GM12801 (cell line): ENCODE data around the gene MOB3B.

Experiments used
- TF ChIP-seq, protein P1 (sequence below): IDR thresholded peaks from one replicate; pipeline ENCODE4 v1.5.1; 2011; ENCODE audit warnings: control low read depth; ENCODE audit not compliant: insufficient read length; ENCODE audit errors: extremely low read depth

The MOB3B gene

DNA sequence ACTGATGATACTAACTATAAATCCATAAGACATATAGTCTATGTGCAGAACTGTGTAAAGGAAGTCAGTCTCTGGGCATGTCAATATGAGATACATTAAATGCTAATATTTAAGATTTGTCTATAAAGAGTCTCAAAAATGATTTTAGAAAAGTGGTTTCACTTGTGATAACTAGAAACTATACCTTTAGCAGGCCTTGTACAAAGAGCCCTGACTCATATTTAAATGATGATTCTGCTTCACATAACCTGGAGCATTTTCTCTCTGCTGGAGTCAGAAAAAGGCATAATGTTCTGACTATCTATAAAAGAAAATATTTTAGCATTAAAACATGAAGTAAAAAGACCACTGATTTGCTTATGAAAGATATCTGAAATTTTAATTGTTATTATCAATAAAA lies 28.7 kb upstream of the MOB3B start:
- TF ChIP-seq, protein P1, sequence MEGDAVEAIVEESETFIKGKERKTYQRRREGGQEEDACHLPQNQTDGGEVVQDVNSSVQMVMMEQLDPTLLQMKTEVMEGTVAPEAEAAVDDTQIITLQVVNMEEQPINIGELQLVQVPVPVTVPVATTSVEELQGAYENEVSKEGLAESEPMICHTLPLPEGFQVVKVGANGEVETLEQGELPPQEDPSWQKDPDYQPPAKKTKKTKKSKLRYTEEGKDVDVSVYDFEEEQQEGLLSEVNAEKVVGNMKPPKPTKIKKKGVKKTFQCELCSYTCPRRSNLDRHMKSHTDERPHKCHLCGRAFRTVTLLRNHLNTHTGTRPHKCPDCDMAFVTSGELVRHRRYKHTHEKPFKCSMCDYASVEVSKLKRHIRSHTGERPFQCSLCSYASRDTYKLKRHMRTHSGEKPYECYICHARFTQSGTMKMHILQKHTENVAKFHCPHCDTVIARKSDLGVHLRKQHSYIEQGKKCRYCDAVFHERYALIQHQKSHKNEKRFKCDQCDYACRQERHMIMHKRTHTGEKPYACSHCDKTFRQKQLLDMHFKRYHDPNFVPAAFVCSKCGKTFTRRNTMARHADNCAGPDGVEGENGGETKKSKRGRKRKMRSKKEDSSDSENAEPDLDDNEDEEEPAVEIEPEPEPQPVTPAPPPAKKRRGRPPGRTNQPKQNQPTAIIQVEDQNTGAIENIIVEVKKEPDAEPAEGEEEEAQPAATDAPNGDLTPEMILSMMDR: no peak

DNA sequence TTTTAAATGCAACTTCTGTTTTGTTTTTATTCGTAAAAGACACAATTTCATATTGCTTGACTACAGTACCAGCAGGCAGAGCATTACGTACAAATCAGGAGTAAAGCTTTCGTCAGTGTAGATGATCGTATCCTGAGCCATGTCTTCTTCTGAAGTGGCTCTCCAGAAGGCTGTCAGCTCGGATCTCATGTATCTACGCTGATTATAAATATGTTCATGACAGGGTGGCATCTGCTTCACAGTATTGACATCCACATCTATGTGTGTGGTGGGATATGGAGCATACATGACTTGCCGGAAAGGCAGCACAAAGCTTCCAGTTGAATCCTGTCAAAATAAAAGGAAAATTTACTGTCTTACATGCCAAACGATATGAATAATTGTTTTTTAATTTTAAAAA lies 26.9 kb upstream of the MOB3B start:
- TF ChIP-seq, protein P1: no peak

DNA sequence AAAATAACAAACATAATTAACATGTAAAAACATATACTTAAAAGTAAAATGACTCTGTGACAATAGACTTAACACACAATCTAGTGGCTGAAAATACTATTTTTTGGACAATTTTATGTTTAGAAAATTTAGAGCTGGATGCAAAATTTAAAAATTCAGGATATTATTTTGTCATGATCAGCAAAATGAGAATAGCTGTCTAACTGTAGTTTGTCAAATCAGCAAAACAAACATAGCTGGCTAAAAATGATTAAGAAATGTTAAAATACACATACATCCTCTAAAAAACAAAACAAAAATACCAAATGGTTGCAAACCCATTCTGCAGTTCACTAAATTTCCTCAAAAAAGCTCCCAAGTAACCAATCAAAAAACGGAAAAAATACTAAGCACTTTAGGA lies 25.1 kb upstream of the MOB3B start:
- TF ChIP-seq, protein P1: no peak

DNA sequence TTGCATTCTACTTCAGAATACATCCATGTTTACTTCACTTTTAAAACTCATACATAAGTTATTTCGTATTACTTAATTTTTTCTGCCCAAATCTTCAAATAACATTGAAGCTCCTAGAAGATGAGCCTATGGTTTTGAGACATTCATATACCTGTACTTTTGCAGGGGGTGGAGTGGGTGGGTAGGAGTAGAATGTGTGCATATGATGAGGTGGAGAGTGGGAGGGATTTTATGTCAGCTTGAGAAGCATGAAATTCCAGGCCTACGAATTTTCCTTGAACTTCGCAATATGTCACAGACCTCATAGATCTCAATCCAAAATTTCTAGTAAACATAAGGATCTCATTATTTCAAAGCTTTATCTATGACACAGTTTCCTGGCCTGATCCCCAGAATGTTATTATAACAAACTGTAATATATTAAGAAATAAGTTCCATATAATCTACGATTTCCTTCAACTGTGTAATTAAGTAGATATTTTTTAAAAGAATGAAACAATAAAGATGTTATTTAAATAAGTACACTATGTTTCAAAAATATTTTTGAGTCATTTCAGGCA lies 19.7 kb upstream of the MOB3B start:
- TF ChIP-seq, protein P1: no peak

DNA sequence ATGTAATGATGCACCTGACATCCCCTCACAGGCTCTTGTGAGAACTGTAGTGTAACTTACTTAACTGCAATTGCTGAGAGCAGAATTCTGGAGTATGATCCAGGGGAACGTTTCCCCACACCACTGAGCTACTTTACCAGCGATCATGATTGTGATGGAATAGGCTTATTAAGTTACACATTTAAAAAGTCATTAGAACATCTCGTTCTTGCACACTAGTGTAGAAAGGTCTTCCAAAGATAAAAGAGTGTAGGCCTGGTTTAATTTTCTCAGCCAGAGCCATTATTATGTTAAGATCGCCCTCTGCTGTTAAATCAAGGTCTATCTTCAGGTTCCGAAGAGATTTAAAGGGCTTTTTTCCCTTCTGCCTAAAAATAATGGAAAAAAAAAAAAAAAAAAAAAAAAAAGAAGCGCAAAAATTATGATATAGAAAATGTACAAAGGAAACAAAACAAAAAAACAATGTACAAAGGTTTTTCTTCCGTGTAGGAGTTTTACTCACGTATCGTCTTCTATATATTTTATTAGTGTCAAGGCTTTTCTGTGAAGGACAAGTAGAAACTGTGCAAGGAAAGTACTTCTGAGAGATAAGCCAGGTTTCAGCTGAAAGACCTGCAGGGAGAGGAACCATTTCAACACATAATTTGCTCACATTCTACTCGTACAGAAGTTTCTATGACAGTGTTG lies 18.6 kb upstream of the MOB3B start:
- TF ChIP-seq, protein P1: no peak

DNA sequence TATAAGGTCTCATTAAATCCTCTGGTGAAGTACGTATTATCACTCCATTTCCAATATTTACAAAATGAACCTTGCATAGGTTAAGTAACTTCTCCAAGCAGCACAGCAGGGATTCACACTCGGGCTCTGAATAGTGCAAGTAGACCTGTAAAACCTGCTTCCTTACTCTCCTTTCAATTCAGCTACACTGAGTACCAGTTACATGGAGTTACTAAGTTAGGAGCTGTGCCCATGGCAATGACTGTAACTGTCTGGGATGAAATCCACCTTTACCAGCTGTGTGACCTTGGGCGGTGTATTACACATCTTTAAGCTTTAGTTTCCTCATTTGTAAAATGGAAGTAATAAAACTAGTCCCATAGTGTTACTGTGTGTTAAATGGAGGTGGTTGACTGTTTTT lies 15.9 kb upstream of the MOB3B start:
- TF ChIP-seq, protein P1: no peak

DNA sequence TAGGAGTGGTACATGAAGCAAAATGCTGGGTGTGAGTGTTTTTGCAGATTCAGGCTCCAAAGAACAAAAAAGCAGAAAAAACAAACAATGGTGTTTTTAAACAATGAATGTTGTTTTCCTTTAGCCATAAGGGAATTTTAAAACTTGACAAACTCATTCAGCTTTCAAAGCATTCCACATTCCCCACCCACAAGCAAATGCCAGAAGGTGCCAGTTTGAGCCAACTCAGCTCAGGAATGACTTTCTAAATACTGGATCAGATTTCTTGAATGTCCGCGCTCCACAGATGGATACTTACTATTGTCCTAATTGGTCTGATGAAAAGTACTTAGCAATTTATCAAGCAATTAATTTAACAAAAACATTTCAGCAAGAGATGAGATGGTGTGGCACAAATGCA lies 12.9 kb upstream of the MOB3B start:
- TF ChIP-seq, protein P1: no peak
